Loucy (cell line): ENCODE data around the gene PCSK4.

Source experiments
- H2AFZ ChIP-seq: fragments of 200-600 bp; sonication (generic); 2 replicates; pipeline ENCODE4 v1.6.0; 2016; ENCODE audit warnings: antibody characterized with exemption, mild to moderate bottlenecking, low read length, moderate library complexity
- H3F3A ChIP-seq: fragments of 200-600 bp; 2 replicates; pipeline ENCODE4 v1.6.0; 2016; ENCODE audit warnings: antibody characterized with exemption, low read depth, mild to moderate bottlenecking
- H3K27me3 ChIP-seq: fragments of 200-600 bp; sonication (generic); 2 replicates; pipeline ENCODE4 v1.6.1; 2014; ENCODE audit warnings: low read length, mild to moderate bottlenecking; ENCODE audit not compliant: insufficient read depth, poor library complexity, severe bottlenecking
- H3K36me3 ChIP-seq: fragments of 200-600 bp; sonication (generic); 2 replicates; pipeline ENCODE4 v1.6.1; 2016; ENCODE audit warnings: low read length; ENCODE audit not compliant: insufficient read depth
- H3K4me1 ChIP-seq: fragments of 200-600 bp; sonication (generic); 2 replicates; pipeline ENCODE4 v1.5.1; 2014; ENCODE audit warnings: low read length, mild to moderate bottlenecking; ENCODE audit not compliant: insufficient read depth, poor library complexity, severe bottlenecking
- H3K4me2 ChIP-seq: fragments of 200-600 bp; sonication (generic); 2 replicates; pipeline ENCODE4 v1.6.0; 2014; ENCODE audit warnings: antibody characterized with exemption, low read length, low read depth, mild to moderate bottlenecking; ENCODE audit not compliant: poor library complexity, severe bottlenecking
- H3K4me3 ChIP-seq: fragments of 200-600 bp; sonication (generic); 2 replicates; pipeline ENCODE4 v1.5.1; 2014; ENCODE audit warnings: low read length, mild to moderate bottlenecking, mixed read lengths; ENCODE audit not compliant: poor library complexity, severe bottlenecking
- H3K79me2 ChIP-seq: fragments of 200-600 bp; sonication (generic); 2 replicates; pipeline ENCODE4 v1.6.1; 2014; ENCODE audit warnings: low read length; ENCODE audit not compliant: insufficient read depth
- H3K9ac ChIP-seq: fragments of 200-600 bp; sonication (generic); 2 replicates; pipeline ENCODE4 v1.6.0; 2014; ENCODE audit warnings: mild to moderate bottlenecking, low read depth, low read length, moderate library complexity; ENCODE audit not compliant: poor library complexity, severe bottlenecking
- H3K9me2 ChIP-seq: fragments of 200-600 bp; sonication (generic); replicated peaks from 2 replicates; pipeline ENCODE4 v1.6.1; 2016; ENCODE audit warnings: low read depth, low read length, mixed read lengths
- H3K9me3 ChIP-seq: fragments of 200-600 bp; sonication (generic); 2 replicates; pipeline ENCODE4 v1.6.1; 2014; ENCODE audit warnings: mild to moderate bottlenecking, antibody characterized with exemption, low read length, low read depth; ENCODE audit not compliant: insufficient read depth
- H4K20me1 ChIP-seq: fragments of 200-600 bp; sonication (generic); 2 replicates; pipeline ENCODE4 v1.6.0; 2014; ENCODE audit warnings: antibody characterized with exemption, low read length, mild to moderate bottlenecking; ENCODE audit not compliant: insufficient read depth, poor library complexity, severe bottlenecking
- EZH2phosphoT487 ChIP-seq: fragments of 200-600 bp; IDR thresholded peaks from 2 replicates; pipeline ENCODE4 v1.6.1; 2018; ENCODE audit warnings: antibody characterized with exemption, mild to moderate bottlenecking, moderate library complexity, borderline replicate concordance
- TF ChIP-seq, protein P1 (sequence below): fragments of 200-600 bp; sonication (generic); conservative IDR thresholded peaks from 2 replicates; pipeline ENCODE4 v1.5.1; 2014; ENCODE audit warnings: mild to moderate bottlenecking, antibody characterized with exemption, low read length

Gene PCSK4

DNA sequence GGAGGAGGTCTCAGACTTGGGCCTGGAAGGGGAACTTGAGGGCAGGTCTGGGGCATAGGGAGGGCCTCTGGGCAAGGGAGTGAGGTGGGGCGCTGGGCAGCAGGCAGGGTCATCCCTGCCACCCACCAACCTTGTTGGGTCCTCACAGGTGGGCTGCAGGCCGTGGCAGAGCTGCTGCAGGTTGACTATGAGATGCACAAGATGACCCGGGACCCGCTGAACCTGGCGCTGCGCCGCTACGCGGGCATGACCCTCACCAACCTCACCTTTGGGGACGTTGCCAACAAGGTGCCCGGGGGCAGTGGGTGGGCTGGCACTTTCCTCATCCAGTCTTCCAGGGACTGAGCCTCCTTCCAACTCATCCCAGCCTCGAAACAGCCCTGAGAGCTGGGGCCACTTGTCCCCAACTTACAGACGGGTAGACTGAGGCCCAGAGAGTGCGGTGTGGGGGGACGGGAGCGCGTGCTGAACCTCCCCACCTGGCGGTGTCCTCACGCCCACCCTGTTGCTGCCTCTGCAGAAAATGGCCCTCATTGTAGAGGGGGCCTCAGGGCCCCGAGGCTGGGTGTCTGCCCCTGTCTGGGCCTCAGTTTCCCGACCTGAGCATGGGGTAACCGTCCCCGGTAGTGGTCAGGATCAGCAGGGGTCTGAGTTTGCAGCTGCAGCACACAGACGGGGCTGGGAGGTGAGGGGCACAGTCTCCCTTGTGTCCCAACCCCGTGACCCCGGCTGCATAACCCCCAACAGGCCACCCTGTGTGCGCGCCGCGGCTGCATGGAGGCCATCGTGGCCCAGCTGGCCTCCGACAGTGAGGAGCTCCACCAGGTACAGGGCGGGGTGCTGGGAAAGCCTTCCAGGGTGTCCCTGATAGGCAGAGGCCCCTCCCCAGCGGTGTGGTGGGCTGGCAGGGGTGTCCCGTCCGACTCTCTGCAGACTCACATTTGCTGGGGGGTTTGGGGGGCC lies 29.8 kb downstream of the PCSK4 start:
- TF ChIP-seq, protein P1, sequence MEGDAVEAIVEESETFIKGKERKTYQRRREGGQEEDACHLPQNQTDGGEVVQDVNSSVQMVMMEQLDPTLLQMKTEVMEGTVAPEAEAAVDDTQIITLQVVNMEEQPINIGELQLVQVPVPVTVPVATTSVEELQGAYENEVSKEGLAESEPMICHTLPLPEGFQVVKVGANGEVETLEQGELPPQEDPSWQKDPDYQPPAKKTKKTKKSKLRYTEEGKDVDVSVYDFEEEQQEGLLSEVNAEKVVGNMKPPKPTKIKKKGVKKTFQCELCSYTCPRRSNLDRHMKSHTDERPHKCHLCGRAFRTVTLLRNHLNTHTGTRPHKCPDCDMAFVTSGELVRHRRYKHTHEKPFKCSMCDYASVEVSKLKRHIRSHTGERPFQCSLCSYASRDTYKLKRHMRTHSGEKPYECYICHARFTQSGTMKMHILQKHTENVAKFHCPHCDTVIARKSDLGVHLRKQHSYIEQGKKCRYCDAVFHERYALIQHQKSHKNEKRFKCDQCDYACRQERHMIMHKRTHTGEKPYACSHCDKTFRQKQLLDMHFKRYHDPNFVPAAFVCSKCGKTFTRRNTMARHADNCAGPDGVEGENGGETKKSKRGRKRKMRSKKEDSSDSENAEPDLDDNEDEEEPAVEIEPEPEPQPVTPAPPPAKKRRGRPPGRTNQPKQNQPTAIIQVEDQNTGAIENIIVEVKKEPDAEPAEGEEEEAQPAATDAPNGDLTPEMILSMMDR = no peak
- no peak for TF ChIP-seq EZH2phosphoT487
- Histone ChIP-seq H3K4me2 (no peak overlapping the region), H3K27me3 (no peaks in the 10 kb centered on the region)

DNA sequence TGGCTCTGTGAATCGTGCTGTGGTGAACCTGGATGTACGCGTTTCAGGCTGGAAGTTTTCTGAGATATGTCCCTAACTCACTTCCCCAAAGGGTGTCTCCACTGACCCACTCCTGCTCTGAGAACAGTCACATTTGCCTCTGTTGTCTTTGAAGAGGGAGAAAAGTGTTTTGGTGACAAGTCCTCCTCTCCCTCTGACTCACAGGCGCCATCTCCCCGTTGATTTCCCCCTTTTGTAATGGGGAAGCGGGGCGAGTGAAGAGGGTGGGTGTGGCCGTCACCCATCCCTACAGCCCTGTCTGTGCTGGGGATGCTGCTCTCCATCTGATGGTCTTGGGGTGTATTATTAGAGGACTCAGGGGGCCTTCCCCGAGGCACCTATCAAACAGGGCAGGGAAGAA lies 30.7 kb downstream of the PCSK4 start:
- peaks cover 8% of the 10 kb centered on the region for H3K4me1 ChIP-seq

More for the DNA sequence above, 29.8 kb downstream of the PCSK4 start:
- Histone ChIP-seq H2AFZ (no peak overlapping the region), H3F3A (no peaks in the 10 kb centered on the region), H3K9ac (no peak overlapping the region), H4K20me1 (no peaks in the 10 kb centered on the region), H3K9me3 (no peaks in the 10 kb centered on the region), H3K4me3 (no peak overlapping the region), H3K79me2 (no peaks in the 10 kb centered on the region), H3K9me2 (no peaks in the 10 kb centered on the region), H3K36me3 (no peaks in the 10 kb centered on the region), H3K4me1 (peaks cover 4% of the 10 kb centered on the region)

DNA sequence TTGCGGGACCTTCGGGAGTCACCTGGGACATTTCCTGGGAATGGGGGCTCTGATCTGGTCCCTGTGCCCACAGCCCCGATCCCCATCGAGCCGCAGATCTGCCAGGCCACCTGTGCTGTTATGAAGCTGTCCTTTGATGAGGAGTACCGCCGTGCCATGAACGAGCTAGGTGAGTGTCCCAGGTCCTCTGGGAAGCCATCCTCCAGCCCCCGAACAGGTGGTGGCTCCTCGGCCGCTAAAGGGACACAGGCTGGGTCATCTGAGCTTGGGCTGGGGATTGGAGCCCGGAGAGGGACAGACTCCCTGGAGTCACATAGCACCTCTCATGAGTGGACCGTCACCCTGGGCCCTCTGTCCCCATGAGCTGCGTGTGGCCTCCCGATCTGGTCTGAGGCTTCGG lies 32.3 kb downstream of the PCSK4 start:
- H3K36me3 ChIP-seq = no peaks in the 10 kb centered on the region
- H3K27me3 ChIP-seq = no peaks in the 10 kb centered on the region
- no peaks in the 10 kb centered on the region for H3K79me2 ChIP-seq
- no peak overlapping the region for H3K4me3 ChIP-seq
- no peaks in the 10 kb centered on the region for H3K9me3 ChIP-seq
- no peaks in the 10 kb centered on the region for H4K20me1 ChIP-seq
- H3K4me2 ChIP-seq = no peak overlapping the region
- H3K9me2 ChIP-seq = no peaks in the 10 kb centered on the region
- TF ChIP-seq, protein P1 = no peak
- TF ChIP-seq EZH2phosphoT487 = no peak
- H3K4me1 ChIP-seq = peaks cover 8% of the 10 kb centered on the region
- H3F3A ChIP-seq = no peaks in the 10 kb centered on the region
- H2AFZ ChIP-seq = no peak overlapping the region
- H3K9ac ChIP-seq = no peak overlapping the region

More for the DNA sequence above, 30.7 kb downstream of the PCSK4 start:
- H3K36me3 ChIP-seq = no peaks in the 10 kb centered on the region
- H3K9ac ChIP-seq = no peak overlapping the region
- no peaks in the 10 kb centered on the region for H4K20me1 ChIP-seq
- no peaks in the 10 kb centered on the region for H3K27me3 ChIP-seq
- H3K9me2 ChIP-seq = no peaks in the 10 kb centered on the region
- H3K4me3 ChIP-seq = no peak overlapping the region
- H3F3A ChIP-seq = no peaks in the 10 kb centered on the region
- H2AFZ ChIP-seq = no peak overlapping the region
- no peaks in the 10 kb centered on the region for H3K9me3 ChIP-seq
- no peaks in the 10 kb centered on the region for H3K79me2 ChIP-seq
- TF ChIP-seq EZH2phosphoT487 = no peak
- TF ChIP-seq, protein P1 = no peak
- no peak overlapping the region for H3K4me2 ChIP-seq
